22Rv1 (cell line): Measurements from ENCODE around the gene KCNG2.

Experiments
- CTCF ChIP-seq: fragments of 450-650 bp; IDR thresholded peaks from 2 replicates; pipeline ENCODE4 v1.5.1; 2017; ENCODE audit warnings: mild to moderate bottlenecking
- ZFX ChIP-seq: fragments of 450-650 bp; IDR thresholded peaks from 2 replicates; pipeline ENCODE4 v1.6.1; 2017; ENCODE audit warnings: antibody characterized with exemption, borderline replicate concordance

GRCh38 chr18:79875931-79876461 is 78.3 kb downstream of the KCNG2 start:
- TF ChIP-seq CTCF (no peak), ZFX (no peak)
